Lung (tissue), 12 donors: ENCODE data around the gene RNF224. TPM values are rescaled to one million over a fixed set of nuclear protein-coding genes. Genes with fewer than 3 reads are reported as not detected.

ENCODE experiments used
- ATAC-seq: fragments of 200-7000 bp; cut with Tn5 transposase; one replicate; pipeline ENCODE4 v1.9.1; 2020; ENCODE audit warnings: moderate number of reproducible peaks; ENCODE audit not compliant: insufficient read depth, low FRiP score
- DNase-seq, 3 donors: peaks; one replicate each; pipeline ENCODE4 v3.0.0-alpha.2; 2013 to 2017
- H3K27ac ChIP-seq, 2 donors: one replicate each; pipeline ENCODE4 v1.5.1; 2013; ENCODE audit warnings: mild to moderate bottlenecking in 2 of 2, moderate library complexity in 2 of 2, control low read depth in 1 of 2, inconsistent platforms in 1 of 2, low read depth in 1 of 2, low read length in 1 of 2
- H3K27me3 ChIP-seq, 3 donors: one replicate each; pipeline ENCODE4 v1.5.1; 2013; ENCODE audit warnings: low read length in 2 of 3; ENCODE audit not compliant: control insufficient read depth in 3 of 3, insufficient read depth in 3 of 3
- H3K36me3 ChIP-seq, 4 donors: one replicate each; pipeline ENCODE4 v1.5.1; 2013; ENCODE audit warnings: low read length in 4 of 4, mild to moderate bottlenecking in 1 of 4, moderate library complexity in 1 of 4; ENCODE audit not compliant: control insufficient read depth in 4 of 4, insufficient read depth in 4 of 4
- H3K4me1 ChIP-seq, 5 donors: one replicate each; pipeline ENCODE4 v1.5.1; 2013; ENCODE audit warnings: low read length in 5 of 5, mild to moderate bottlenecking in 2 of 5, moderate library complexity in 1 of 5; ENCODE audit not compliant: control insufficient read depth in 5 of 5, insufficient read depth in 5 of 5
- H3K4me3 ChIP-seq: one replicate; pipeline ENCODE4 v1.5.1; 2013; ENCODE audit warnings: mild to moderate bottlenecking, control low read depth, moderate library complexity
- H3K9ac ChIP-seq, 2 donors: one replicate each; pipeline ENCODE4 v1.5.1; 2013; ENCODE audit warnings: low read length in 2 of 2, control low read depth in 1 of 2; ENCODE audit not compliant: insufficient read depth in 1 of 2
- H3K9me3 ChIP-seq, 4 donors: one replicate each; pipeline ENCODE4 v1.5.1; 2013; ENCODE audit warnings: low read length in 3 of 4, mild to moderate bottlenecking in 1 of 4, moderate library complexity in 1 of 4; ENCODE audit not compliant: control insufficient read depth in 4 of 4, insufficient read depth in 3 of 4
- WGBS, 2 donors: extraction: QIAGEN DNeasy Blood & Tissue Kit; methylation state at CpG; one replicate each; pipeline ENCODE4 v1.1.7; 2013; 5-methylcytosine and 5-hydroxymethylcytosine counted together
- polyA plus RNA-seq, 2 donors: library from polyadenylated mRNA; stranded (reverse); fragments of 200-250 nt; gene quantifications; one replicate each; pipeline ENCODE4 v1.2.1, GENCODE V29; 2013
- total RNA-seq, 2 donors: library from RNA; depleted of rRNA in 1 of 2; stranded (reverse); fragments of >200 nt in 1 of 2; gene quantifications; one replicate each; pipeline ENCODE4 v1.2.1, GENCODE V29; 2014 to 2021
- TF ChIP-seq, protein P1 (sequence below): IDR thresholded peaks from 2 replicates; pipeline ENCODE4 v1.5.1; 2012; ENCODE audit warnings: mild to moderate bottlenecking; ENCODE audit errors: control extremely low read depth, extremely low read depth
- donor health status: control.
- donor health status: control.
- donor health status: Bipolar disorder and iron deficiency.
- donor health status: healthy.
- donor health status: DM: yes; HTN: yes; CAD: no.

RNF224 gene
- total and polyA plus RNA-seq, 4 donors: 0.24 to 1.1 (median 0.80) TPM

DNA sequence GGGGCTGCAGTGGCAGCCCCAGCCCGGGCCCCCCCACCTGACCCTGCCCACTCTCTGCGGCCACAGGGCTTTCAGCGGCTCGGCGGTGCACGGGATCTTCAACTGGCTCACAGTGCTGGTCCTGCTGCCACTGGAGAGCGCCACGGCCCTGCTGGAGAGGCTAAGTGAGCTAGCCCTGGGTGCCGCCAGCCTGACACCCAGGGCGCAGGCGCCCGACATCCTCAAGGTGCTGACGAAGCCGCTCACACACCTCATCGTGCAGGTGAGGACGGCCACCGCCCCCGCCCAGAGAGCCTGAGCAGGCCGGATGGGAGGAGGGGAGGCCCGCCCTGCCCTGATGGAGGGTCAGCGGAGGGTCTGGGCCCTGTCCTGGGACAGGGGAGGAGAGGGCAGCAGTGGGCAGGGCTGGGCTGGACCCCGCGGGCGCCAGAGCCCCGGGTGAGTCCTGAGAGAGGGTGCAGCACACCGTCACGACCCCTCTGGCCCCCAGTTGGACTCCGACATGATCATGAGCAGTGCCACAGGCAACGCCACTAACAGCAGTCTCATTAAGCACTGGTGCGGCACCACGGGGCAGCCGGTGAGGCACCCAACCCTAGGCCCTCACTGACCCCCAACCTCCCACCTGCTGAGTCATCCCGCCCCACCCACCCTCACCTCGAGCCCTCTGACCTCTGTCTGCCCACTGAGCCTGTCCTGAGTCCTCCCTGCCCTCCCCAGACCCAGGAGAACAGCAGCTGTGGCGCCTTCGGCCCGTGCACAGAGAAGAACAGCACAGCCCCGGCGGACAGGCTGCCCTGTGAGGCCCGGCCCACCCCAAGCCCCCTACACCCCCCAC, 6.1 kb downstream of the RNF224 start:
- Histone ChIP-seq H3K4me1 (peaks cover 0 to 14% (median 4%) of the 10 kb centered on the region in 5 donors), H3K36me3 (no peaks in the 10 kb centered on the region), H3K9me3 (peaks cover 0 to 2% (median 0%) of the 10 kb centered on the region in 4 donors), H3K9ac (no peak overlapping the region), H3K27ac (no peak overlapping the region), H3K27me3 (peaks cover 0 to 6% (median 0%) of the 10 kb centered on the region in 3 donors), H3K4me3 (no peak overlapping the region)
- 79 to 87% methylated on average over 35 to 40 of the region's 40 CpGs for WGBS, 2 donors
- TF ChIP-seq, protein P1, sequence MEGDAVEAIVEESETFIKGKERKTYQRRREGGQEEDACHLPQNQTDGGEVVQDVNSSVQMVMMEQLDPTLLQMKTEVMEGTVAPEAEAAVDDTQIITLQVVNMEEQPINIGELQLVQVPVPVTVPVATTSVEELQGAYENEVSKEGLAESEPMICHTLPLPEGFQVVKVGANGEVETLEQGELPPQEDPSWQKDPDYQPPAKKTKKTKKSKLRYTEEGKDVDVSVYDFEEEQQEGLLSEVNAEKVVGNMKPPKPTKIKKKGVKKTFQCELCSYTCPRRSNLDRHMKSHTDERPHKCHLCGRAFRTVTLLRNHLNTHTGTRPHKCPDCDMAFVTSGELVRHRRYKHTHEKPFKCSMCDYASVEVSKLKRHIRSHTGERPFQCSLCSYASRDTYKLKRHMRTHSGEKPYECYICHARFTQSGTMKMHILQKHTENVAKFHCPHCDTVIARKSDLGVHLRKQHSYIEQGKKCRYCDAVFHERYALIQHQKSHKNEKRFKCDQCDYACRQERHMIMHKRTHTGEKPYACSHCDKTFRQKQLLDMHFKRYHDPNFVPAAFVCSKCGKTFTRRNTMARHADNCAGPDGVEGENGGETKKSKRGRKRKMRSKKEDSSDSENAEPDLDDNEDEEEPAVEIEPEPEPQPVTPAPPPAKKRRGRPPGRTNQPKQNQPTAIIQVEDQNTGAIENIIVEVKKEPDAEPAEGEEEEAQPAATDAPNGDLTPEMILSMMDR: no peak
- no peak for DNase-seq
- ATAC-seq: no peak

DNA sequence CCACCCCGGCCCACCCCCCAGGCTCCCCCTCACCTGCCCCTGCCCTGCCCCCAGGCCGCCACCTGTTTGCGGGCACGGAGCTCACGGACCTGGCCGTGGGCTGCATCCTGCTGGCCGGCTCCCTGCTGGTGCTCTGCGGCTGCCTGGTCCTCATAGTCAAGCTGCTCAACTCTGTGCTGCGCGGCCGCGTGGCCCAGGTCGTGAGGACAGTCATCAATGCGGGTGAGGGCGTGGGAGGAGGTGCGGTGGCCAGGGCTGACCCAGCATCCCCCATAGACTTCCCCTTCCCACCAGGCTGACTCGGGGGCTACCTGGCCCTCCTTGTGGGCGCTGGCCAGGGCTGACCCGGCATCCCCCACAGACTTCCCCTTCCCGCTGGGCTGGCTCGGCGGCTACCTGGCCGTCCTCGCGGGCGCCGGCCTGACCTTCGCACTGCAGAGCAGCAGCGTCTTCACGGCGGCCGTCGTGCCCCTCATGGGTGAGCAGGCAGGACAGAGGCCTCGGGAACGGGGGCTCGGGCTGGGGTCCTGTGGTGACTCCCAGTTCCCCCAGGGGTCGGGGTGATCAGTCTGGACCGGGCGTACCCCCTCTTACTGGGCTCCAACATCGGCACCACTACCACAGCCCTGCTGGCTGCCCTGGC, 6.9 kb downstream of the RNF224 start:
- no peak for DNase-seq
- Histone ChIP-seq H3K9ac (no peak overlapping the region), H3K9me3 (peaks cover 0 to 2% (median 0%) of the 10 kb centered on the region in 4 donors), H3K4me1 (peaks cover 0 to 14% (median 8%) of the 10 kb centered on the region in 5 donors), H3K4me3 (no peak overlapping the region), H3K27ac (no peak overlapping the region), H3K36me3 (no peaks in the 10 kb centered on the region), H3K27me3 (peaks cover 0 to 6% (median 0%) of the 10 kb centered on the region in 3 donors)
- TF ChIP-seq, protein P1: no peak
- WGBS, 2 donors: 63 to 72% methylated on average over 27 to 40 of the region's 40 CpGs
- ATAC-seq: no peak

DNA sequence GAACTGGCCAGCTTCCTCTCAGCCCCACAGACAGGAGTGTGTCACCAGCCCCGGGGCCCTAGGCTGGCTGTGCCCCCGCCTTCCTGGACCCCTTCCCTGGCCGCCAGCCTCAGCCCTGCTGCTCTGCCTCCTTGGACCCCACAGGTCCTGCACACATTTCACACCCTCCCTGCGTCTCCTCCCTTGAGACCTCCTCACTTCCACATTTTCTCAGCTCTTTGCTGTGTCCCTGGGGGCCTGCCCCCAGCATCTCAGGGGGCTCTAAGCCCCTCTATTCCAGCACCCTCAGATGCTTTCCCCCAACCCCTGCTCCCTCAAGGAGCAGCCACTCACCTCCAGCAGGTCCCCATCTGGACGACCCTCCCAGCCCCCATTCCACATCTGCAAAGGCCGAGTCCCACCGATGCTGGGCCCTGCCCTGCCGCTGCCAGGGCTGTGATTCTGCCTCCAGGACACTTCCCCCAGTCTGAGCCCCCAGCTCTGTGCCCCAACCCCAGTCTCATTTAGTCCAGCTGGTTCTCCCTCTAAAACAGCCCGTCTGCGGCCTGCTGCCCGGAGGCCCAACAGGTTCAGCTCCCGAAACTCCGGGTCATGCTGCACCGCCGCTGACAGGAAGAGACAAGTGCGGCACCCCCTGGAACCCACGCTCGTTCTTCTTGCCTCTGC, 7.6 kb downstream of the RNF224 start:
- Histone ChIP-seq H3K4me3 (no peak overlapping the region), H3K9ac (no peak overlapping the region), H3K4me1 (peaks cover 0 to 14% (median 8%) of the 10 kb centered on the region in 5 donors), H3K36me3 (no peaks in the 10 kb centered on the region), H3K27ac (no peak overlapping the region), H3K27me3 (peaks cover 0 to 6% (median 0%) of the 10 kb centered on the region in 3 donors), H3K9me3 (no peaks in the 10 kb centered on the region)
- ATAC-seq (no peak), DNase-seq (no peak)
- TF ChIP-seq, protein P1: no peak
- WGBS, 2 donors: 70 to 83% methylated on average over 17 to 18 of the region's 18 CpGs
